Left kidney (tissue), 8 donors: Measurements from ENCODE around the gene SUCO. TPM values are rescaled to one million over a fixed set of nuclear protein-coding genes. Genes with fewer than 3 reads are reported as not detected.
"Not testable (repeated sequence)": the region's sequence is repeated elsewhere in the genome, so short reads cannot be mapped to it uniquely, and the experiment has no call there.

ENCODE experiments used
- DNase-seq: peaks from one replicate; pipeline ENCODE4 v3.0.0-alpha.2; 2013
- long read RNA-seq, 8 donors: transcript quantifications; one replicate each; lab custom pipeline, GENCODE V29; 2026
- polyA plus RNA-seq: library from polyadenylated mRNA; unstranded; fragments of 120-200 nt; gene quantifications from one replicate; pipeline ENCODE4 v1.2.1, GENCODE V29; 2013; ENCODE audit not compliant: insufficient read length

SUCO gene, protein sequence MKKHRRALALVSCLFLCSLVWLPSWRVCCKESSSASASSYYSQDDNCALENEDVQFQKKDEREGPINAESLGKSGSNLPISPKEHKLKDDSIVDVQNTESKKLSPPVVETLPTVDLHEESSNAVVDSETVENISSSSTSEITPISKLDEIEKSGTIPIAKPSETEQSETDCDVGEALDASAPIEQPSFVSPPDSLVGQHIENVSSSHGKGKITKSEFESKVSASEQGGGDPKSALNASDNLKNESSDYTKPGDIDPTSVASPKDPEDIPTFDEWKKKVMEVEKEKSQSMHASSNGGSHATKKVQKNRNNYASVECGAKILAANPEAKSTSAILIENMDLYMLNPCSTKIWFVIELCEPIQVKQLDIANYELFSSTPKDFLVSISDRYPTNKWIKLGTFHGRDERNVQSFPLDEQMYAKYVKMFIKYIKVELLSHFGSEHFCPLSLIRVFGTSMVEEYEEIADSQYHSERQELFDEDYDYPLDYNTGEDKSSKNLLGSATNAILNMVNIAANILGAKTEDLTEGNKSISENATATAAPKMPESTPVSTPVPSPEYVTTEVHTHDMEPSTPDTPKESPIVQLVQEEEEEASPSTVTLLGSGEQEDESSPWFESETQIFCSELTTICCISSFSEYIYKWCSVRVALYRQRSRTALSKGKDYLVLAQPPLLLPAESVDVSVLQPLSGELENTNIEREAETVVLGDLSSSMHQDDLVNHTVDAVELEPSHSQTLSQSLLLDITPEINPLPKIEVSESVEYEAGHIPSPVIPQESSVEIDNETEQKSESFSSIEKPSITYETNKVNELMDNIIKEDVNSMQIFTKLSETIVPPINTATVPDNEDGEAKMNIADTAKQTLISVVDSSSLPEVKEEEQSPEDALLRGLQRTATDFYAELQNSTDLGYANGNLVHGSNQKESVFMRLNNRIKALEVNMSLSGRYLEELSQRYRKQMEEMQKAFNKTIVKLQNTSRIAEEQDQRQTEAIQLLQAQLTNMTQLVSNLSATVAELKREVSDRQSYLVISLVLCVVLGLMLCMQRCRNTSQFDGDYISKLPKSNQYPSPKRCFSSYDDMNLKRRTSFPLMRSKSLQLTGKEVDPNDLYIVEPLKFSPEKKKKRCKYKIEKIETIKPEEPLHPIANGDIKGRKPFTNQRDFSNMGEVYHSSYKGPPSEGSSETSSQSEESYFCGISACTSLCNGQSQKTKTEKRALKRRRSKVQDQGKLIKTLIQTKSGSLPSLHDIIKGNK (N-terminal part only)
- 79.7 TPM for polyA plus RNA-seq
- long read RNA-seq, donor 1, partial matches to known transcripts = 5 of 10 reads
- long read RNA-seq, donor 1, other reads (novel, unspliced or antisense) = 0 of 10 reads
- long read RNA-seq, donor 2, partial matches to known transcripts = 6 of 9 reads
- long read RNA-seq, donor 2, other reads (novel, unspliced or antisense) = 0 of 9 reads
- long read RNA-seq, donor 3, partial matches to known transcripts = 0 of 2 reads
- long read RNA-seq, donor 3, other reads (novel, unspliced or antisense) = 0 of 2 reads
- long read RNA-seq, donor 4 = 0 reads
- long read RNA-seq, donor 5, partial matches to known transcripts = 0 of 1 reads
- long read RNA-seq, donor 5, other reads (novel, unspliced or antisense) = 0 of 1 reads
- long read RNA-seq, donor 6, partial matches to known transcripts = 5 of 7 reads
- long read RNA-seq, donor 6, other reads (novel, unspliced or antisense) = 0 of 7 reads
- long read RNA-seq, donor 7 = 0 reads
- long read RNA-seq, donor 8, partial matches to known transcripts = 0 of 2 reads
- long read RNA-seq, donor 8, other reads (novel, unspliced or antisense) = 0 of 2 reads

DNA sequence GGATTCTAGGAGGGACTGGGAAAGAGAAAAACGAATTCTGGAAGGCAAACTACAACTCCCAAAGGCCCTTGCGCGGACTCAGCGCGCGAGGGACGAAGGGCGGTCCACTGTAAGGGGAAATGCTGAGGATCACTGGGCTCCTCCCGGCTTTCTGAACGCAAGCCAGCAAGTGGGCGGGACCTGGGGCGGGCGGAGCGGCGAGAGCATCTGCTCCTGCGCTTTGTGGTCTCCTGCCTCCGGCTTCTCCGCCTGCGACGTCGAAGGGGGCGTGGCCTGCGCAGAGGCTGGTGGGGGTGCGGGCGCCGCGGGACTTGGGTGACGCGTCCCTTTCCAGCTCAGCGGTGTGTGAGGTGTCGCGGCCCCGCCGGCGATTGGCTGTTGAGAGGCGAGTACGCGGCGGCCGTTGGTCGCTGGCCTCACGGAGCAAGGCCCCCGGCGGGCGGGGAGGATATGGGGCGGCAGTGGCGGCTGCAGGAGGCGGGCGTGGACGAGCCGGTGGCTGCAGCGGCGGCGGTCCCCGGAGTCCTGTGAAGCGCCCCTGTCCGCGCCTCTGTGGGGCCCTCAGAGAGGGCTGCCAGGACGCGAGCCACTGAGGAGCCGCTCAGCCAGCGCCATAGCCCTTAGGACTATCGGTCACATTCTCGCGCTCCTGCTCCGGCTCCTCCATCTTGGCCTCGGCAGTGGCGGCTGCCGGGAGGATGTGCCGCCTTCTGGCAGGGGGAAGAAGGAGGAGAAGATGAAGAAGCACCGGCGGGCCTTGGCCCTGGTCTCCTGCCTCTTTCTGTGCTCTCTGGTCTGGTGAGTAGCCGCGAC, at the start of gene SUCO:
Gene SUCO, plus strand, starts transcription at position 451 of the 813 bp plus-strand sequence. Its CDS starts 286 bp downstream, at position 737.
- peak; percentile 99 for DNase-seq

GRCh38 chr1:172483448-172483847, 49.5 kb upstream of the SUCO start:
- DNase-seq = no peak

DNA sequence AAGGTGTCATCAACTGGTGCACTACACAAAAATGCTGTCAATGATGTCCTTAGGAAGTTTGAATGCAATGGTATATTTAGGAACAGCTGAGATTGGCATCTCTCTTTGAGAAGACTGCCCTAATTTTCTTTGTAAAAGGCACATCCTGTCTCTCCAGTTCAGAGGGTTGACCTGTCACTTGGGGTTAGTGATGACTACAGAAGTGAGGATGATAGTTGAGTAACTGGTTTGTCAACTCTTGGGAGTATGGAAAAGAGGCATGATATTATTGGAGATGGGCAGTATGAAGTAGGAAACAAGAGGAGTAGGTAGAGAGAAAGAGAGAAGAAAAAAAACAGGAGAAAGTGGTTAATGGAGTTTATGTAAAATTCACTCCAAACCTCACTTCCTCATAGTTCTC, 48.7 kb upstream of the SUCO start:
- DNase-seq = no peak

DNA sequence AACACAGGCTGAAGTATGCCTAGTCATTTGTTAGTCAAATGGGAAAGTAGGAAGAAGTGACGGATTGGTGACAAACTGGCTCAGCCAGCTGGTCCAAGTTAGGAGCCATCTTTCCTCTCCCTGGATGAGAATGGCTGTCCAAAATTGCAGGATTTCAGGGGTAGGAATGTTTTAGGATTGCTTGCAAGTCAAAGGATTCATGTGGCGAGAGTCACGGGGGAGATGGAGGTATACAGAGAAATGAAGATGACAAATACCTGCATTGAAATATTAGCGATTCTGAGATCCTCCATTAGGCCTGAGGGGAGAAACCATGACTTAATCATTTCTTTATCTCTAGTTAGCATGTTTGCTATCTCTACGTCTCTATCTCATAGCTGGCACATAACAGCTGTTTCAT, 47.3 kb upstream of the SUCO start:
- DNase-seq = no peak

DNA sequence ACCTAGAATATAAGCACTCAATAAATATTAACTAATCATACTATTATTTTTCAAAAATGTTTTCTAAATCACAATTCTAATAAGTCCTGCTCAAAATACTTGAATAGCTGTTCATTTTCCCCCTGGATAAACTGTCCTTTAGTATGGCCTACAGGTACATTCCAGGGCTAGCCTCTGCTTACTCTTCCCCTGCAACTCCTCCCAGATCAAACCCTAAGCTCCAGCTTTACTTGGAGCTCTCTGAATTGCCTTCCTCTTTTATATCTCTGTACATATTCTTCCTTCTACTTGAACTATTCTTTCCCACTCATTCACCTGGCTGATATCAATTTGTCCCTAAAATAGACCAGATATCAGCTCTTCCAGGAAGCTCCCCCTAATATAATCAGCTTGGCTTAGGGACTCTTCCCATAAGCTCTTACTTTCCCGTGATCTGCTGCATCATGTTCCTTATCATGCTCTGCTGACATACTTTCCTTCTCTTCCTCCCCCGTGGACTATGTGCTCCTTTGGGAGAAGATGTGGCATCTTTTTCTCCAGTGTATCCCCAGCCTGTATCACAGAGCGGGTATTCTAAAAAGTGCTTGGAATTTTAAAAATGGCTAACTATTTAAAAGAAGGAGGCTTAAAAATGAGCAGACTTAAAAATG, 46.0 kb upstream of the SUCO start:
- no peak for DNase-seq

GRCh38 chr1:172487550-172487949, 45.4 kb upstream of the SUCO start:
- no peak for DNase-seq

DNA sequence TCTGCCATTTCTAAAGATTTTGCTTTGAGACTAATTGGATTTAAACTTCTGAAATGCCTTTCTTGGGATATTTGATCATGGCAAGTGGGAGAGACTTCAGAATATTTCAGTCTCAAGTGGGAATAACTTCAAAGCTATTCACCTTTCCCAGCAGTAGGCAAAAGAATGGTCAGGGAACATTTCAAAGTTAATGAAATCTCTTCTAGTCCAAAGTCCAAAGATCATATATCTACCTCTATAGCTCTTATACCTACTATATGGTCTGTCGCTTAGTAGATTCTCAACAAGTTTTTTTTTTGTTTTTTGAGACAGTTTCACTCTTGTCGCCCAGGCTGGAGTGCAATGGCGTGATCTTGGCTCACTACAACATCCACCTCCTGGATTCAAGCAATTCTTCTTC, 44.6 kb upstream of the SUCO start:
- no peak for DNase-seq

- no peak for DNase-seq
Measured at GRCh38 chr1:172489847-172490246, 43.1 kb upstream of the SUCO start.

DNA sequence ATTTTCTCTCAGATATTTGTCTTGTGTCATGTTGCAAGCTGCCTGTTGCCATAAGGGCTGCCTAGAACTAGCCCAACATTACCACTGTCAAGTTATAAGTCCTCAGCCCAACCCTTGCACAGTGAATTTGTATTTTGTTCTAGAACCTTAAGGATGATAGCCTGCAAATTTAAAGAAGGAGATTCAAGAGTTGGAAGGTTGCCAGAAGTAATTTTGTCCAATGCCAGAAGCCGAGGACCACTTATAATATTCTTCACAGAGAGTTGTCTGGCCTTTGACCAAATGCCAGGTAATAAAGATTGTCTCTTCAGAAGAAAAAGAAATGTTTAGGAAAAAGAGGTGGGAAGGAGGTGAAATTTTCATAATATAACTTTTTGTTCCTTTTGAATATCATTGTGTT, 40.5 kb upstream of the SUCO start:
- DNase-seq = no peak

DNA sequence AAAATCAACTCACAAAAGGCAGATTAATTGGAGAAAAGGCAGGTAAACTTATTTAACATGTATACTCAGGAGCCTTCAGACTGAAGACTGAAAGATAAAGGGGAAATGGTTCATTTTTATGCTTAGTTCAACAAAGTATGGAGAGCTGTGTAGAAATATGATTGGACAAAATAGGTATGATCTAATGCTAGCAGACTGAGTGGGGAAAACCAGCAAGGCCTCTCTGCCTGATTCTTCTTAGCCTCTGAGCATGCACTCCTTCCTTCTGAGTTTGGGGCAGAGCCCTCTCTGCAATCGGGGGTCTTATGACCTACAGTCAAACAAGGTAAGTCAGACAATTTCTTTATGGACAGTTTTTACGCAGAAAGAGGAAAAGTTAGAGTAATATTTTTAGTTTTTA, 38.8 kb upstream of the SUCO start:
- DNase-seq = no peak

GRCh38 chr1:172496127-172496526, 36.8 kb upstream of the SUCO start:
- not testable (repeated sequence) for DNase-seq

GRCh38 chr1:172496678-172497077, 36.3 kb upstream of the SUCO start:
- no peak for DNase-seq

- DNase-seq = peak; percentile 50
Measured at GRCh38 chr1:172497230-172497629, 35.7 kb upstream of the SUCO start.

DNA sequence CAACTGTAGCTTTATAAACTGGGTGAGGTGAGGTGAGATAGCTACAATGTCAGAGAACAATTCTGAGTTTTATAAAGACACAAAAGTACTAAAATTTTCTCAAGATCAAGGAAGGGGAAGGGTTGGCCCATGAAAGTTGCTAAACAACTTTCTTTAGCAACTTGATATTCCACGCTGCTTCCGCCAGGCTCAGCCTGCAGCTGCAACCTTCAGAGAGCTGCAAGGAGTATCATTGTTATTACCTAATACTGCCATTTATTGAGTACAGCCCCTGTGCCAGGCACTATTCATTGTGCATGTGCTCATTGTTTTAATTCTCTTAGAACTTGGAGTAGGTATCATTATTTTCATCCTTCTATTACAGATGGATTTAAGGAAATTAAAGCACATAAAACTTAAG, 34.1 kb upstream of the SUCO start:
- no peak for DNase-seq

DNA sequence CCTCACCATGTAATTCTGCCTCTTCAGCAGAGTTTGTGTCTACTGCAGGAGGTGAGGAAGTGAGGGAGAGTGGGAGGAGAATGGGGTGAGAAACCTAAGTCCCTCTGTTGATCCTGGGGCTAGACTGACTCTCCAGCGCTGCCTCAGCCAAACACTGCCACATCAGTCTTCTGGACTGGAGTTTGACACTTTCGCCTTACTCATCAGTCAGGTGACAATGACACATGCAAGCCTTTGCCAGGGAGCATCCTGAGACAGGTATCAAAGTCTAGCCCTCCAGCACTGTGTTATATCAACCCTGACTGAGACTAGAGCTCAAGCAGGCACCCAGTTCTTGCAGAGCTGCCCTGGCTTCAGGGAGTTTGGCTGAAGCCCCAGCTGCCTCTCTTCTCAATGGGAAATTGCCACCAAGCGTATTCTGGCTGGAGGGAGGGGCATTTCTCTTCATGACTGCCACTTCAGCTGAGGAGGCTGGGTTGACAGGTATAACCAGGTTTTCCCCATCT, 33.3 kb upstream of the SUCO start:
- DNase-seq = no peak

- DNase-seq = no peak
Measured at GRCh38 chr1:172500207-172500606, 32.7 kb upstream of the SUCO start.

DNA sequence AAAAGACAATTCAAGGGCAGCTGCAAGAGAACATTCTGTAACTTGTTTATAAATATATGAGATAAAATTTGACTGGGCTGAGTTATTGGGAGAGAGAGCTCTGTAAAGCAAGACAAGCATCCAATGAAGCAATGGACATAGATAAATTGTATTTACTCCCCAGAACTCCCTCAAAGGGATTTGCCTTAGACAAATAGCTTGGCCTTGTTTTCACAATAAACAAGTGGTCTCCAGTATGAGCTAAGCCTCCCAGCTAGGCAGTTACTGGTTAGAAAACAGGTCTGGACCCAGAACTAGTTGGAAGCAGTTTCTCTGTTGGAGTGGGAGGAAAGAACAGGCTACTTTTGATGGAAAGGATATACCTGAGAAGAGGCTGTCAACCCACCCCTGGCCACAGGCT, 25.2 kb upstream of the SUCO start:
- DNase-seq = no peak

GRCh38 chr1:172510479-172510878, 22.5 kb upstream of the SUCO start:
- no peak for DNase-seq

DNA sequence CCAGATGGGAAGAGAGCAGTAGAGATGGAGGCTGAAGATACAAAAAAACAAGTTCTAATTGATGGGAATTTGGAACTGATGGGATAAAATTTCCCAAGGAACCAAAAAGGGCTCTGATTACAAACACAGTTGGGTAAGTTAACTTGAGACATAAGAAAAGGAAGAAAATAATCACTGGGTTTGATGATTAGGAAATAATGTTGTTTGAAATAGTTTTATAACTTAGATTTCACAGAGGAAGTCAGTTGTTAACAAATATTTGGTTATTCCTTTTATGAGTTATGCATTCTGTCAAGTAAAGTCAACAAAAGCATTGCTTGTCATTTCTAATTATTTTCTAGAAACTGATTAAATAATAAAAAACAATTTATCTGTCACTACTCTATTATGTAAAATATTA, 20.4 kb upstream of the SUCO start:
- DNase-seq = no peak

GRCh38 chr1:172513479-172513878, 19.5 kb upstream of the SUCO start:
- no peak for DNase-seq
